ENCODE data around the gene ZNF112. TPM values are rescaled to one million over a fixed set of nuclear protein-coding genes. Genes with fewer than 3 reads are reported as not detected.
"Not testable (repeated sequence)": the region's sequence is repeated elsewhere in the genome, so short reads cannot be mapped to it uniquely, and the experiment has no call there.

The ZNF112 gene
- 5.0 and 6.0 TPM in 2 replicates for total RNA-seq

GRCh38 chr19:44356383-44357111 is at the start of gene ZNF112:
TSS of gene ZNF112 (minus strand) at chr19:44356680. CDS start at chr19:44340539, 16,141 bp downstream.
- peak; percentile 90 to 91 for DNase-seq (ENCODE audit: low read depth in 2 of 2)

GRCh38 chr19:44401139-44402115 is 44.9 kb upstream of the ZNF112 start, which contains the start of gene ZNF285:
TSS of gene ZNF285 (minus strand) at chr19:44401608. CDS start at chr19:44397213, 4,395 bp downstream.
- peak; percentile 96 to 97 for DNase-seq (ENCODE audit: low read depth in 2 of 2)

GRCh38 chr19:44389268-44389667 is 32.8 kb upstream of the ZNF112 start:
- DNase-seq (ENCODE audit: low read depth in 2 of 2) = not testable (repeated sequence)

- no peak for DNase-seq (ENCODE audit: low read depth in 2 of 2)
Measured at GRCh38 chr19:44374789-44375188, 18.3 kb upstream of the ZNF112 start.

- DNase-seq (ENCODE audit: low read depth in 2 of 2) = no peak
Measured at GRCh38 chr19:44371815-44372480, 15.5 kb upstream of the ZNF112 start.

- peak; percentile 5 to 20 for DNase-seq (ENCODE audit: low read depth in 2 of 2)
Measured at GRCh38 chr19:44367024-44367423, 10.5 kb upstream of the ZNF112 start.

- DNase-seq (ENCODE audit: low read depth in 2 of 2) = no peak
Measured at GRCh38 chr19:44346556-44346955, 9.9 kb downstream of the ZNF112 start.

- DNase-seq (ENCODE audit: low read depth in 2 of 2) = no peak
Measured at GRCh38 chr19:44345959-44346358, 10.5 kb downstream of the ZNF112 start.

- no peak for DNase-seq (ENCODE audit: low read depth in 2 of 2)
Measured at GRCh38 chr19:44344255-44344654, 12.2 kb downstream of the ZNF112 start.

GRCh38 chr19:44341794-44342193 is 14.7 kb downstream of the ZNF112 start:
- DNase-seq (ENCODE audit: low read depth in 2 of 2) = no peak

GRCh38 chr19:44334639-44335038 is 21.8 kb downstream of the ZNF112 start:
- not testable (repeated sequence) for DNase-seq (ENCODE audit: low read depth in 2 of 2)

- DNase-seq (ENCODE audit: low read depth in 2 of 2) = no peak
Measured at GRCh38 chr19:44332145-44332544, 24.3 kb downstream of the ZNF112 start.

- peak in 1 of 2 donors; percentile 56 for DNase-seq (ENCODE audit: low read depth in 2 of 2)
Measured at GRCh38 chr19:44315883-44316282, 40.6 kb downstream of the ZNF112 start.

GRCh38 chr19:44313231-44313630 is 43.2 kb downstream of the ZNF112 start:
- no peak for DNase-seq (ENCODE audit: low read depth in 2 of 2)

GRCh38 chr19:44308011-44308410 is 48.5 kb downstream of the ZNF112 start:
- DNase-seq (ENCODE audit: low read depth in 2 of 2) = no peak

GRCh38 chr19:44306283-44306682 is 50.2 kb downstream of the ZNF112 start:
- DNase-seq (ENCODE audit: low read depth in 2 of 2) = no peak

- DNase-seq (ENCODE audit: low read depth in 2 of 2) = no peak
Measured at GRCh38 chr19:44305457-44305856, 51.0 kb downstream of the ZNF112 start.

GRCh38 chr19:44304659-44305193 is 51.8 kb downstream of the ZNF112 start, which contains the start of gene ZNF235:
TSS of gene ZNF235 (minus strand) at chr19:44305025. CDS start at chr19:44303404, 1,621 bp downstream.
- DNase-seq (ENCODE audit: low read depth in 2 of 2) = peak; percentile 89 to 97

GRCh38 chr19:44303976-44304568 is 52.4 kb downstream of the ZNF112 start:
- peak; percentile 1 to 22 for DNase-seq (ENCODE audit: low read depth in 2 of 2)

GRCh38 chr19:44303320-44303719 is 53.2 kb downstream of the ZNF112 start:
- no peak for DNase-seq (ENCODE audit: low read depth in 2 of 2)

- DNase-seq (ENCODE audit: low read depth in 2 of 2) = no peak
Measured at GRCh38 chr19:44284968-44285367, 71.5 kb downstream of the ZNF112 start.

Measured in lung microvascular endothelial cell (primary cell).